SU-DHL-6 (cell line): ENCODE data around the gene AQP12B.

Experiments
- H2AFZ ChIP-seq: fragments of 200-600 bp; sonication (generic); 2 replicates; pipeline ENCODE4 v1.6.1; 2014; ENCODE audit warnings: low read depth, mild to moderate bottlenecking, moderate library complexity, mixed read lengths, antibody characterized with exemption, low read length; ENCODE audit not compliant: severe bottlenecking
- H3F3A ChIP-seq: fragments of 200-600 bp; shearing (Covaris generic); 2 replicates; pipeline ENCODE4 v1.6.0; 2016; ENCODE audit warnings: antibody characterized with exemption, mild to moderate bottlenecking; ENCODE audit not compliant: insufficient read depth
- H3K27ac ChIP-seq: fragments of 200-600 bp; sonication (generic); 2 replicates; pipeline ENCODE4 v1.5.1; 2016; ENCODE audit warnings: low read depth, mild to moderate bottlenecking, low read length, moderate library complexity, mixed read lengths
- H3K27me3 ChIP-seq: fragments of 200-600 bp; sonication (generic), shearing (Covaris generic); 2 replicates; pipeline ENCODE4 v1.6.0; 2014; ENCODE audit warnings: mild to moderate bottlenecking, low read length
- H3K36me3 ChIP-seq: fragments of 200-600 bp; sonication (generic); 2 replicates; pipeline ENCODE4 v1.6.1; 2014; ENCODE audit warnings: mild to moderate bottlenecking, low read length, mixed read lengths
- H3K4me2 ChIP-seq: fragments of 300-600, 200-600 bp; shearing (Covaris generic), sonication (generic); 2 replicates; pipeline ENCODE4 v1.6.0; 2014; ENCODE audit warnings: low read length, low read depth, mild to moderate bottlenecking; ENCODE audit not compliant: poor library complexity, severe bottlenecking
- H3K4me3 ChIP-seq: fragments of 200-600 bp; sonication (generic); 2 replicates; pipeline ENCODE4 v1.5.1; 2014; ENCODE audit warnings: antibody characterized with exemption, low read length, mild to moderate bottlenecking, mixed read lengths; ENCODE audit not compliant: insufficient read depth, poor library complexity, severe bottlenecking
- H3K79me2 ChIP-seq: fragments of 200-600 bp; sonication (generic); 2 replicates; pipeline ENCODE4 v1.6.1; 2014; ENCODE audit warnings: mild to moderate bottlenecking, low read length, moderate library complexity; ENCODE audit not compliant: insufficient read depth
- H3K9ac ChIP-seq: fragments of 200-600 bp; sonication (generic); 2 replicates; pipeline ENCODE4 v1.7.0; 2014; ENCODE audit warnings: mild to moderate bottlenecking, low read length
- H3K9me2 ChIP-seq: fragments of 200-600 bp; sonication (generic); replicated peaks from 2 replicates; pipeline ENCODE4 v1.6.1; 2014; ENCODE audit warnings: low read length; ENCODE audit not compliant: insufficient read depth
- H3K9me3 ChIP-seq: fragments of 200-600 bp; sonication (generic); 2 replicates; pipeline ENCODE4 v1.6.1; 2014; ENCODE audit warnings: low read length, mixed read lengths; ENCODE audit not compliant: insufficient read depth
- H4K20me1 ChIP-seq: fragments of 200-600 bp; sonication (generic); 2 replicates; pipeline ENCODE4 v1.6.1; 2014; ENCODE audit warnings: low read depth, mild to moderate bottlenecking, antibody characterized with exemption, low read length, moderate library complexity, mixed read lengths
- EZH2phosphoT487 ChIP-seq: fragments of 200-600 bp; sonication (generic), shearing (Covaris generic); conservative IDR thresholded peaks from 2 replicates; pipeline ENCODE4 v1.6.1; 2018; ENCODE audit warnings: mild to moderate bottlenecking, antibody characterized with exemption, low read length, moderate library complexity, mixed read lengths
- TF ChIP-seq, protein P1 (sequence below): fragments of 200-600 bp; sonication (generic); IDR thresholded peaks from one replicate; pipeline ENCODE4 v1.5.1; 2017; ENCODE audit warnings: antibody characterized with exemption, mild to moderate bottlenecking, low read length, moderate library complexity; ENCODE audit not compliant: insufficient read depth, poor library complexity, severe bottlenecking

Gene AQP12B

DNA sequence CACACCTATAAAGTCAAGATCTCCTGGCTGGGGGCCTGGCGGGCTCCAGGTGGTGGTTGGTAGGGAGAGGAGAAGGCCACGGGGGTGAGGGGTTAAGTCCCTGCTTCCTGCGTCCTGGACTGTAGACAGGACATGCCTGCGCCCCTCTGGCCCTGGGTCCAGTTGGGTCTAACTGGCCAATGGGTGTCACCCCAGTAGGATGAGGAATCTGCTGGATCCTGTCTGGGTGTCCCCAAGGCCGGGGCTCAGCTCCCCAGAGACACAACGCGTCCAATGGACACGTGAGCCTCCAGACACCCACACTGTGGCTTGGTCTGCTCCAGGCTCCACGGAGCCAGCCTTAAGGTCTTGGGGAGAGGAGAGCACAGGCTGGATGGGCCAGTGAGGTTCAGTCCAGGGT is 28.6 kb upstream of the AQP12B start:
- Histone ChIP-seq H4K20me1 (no peaks in the 10 kb centered on the region), H3F3A (no peaks in the 10 kb centered on the region), H3K36me3 (no peaks in the 10 kb centered on the region), H3K4me2 (no peak overlapping the region), H3K9me2 (no peaks in the 10 kb centered on the region), H2AFZ (no peak overlapping the region), H3K4me3 (no peak overlapping the region), H3K9me3 (no peaks in the 10 kb centered on the region), H3K79me2 (no peaks in the 10 kb centered on the region), H3K27me3 (no peaks in the 10 kb centered on the region), H3K9ac (no peak overlapping the region), H3K27ac (no peak overlapping the region)
- no peak for TF ChIP-seq EZH2phosphoT487
- TF ChIP-seq, protein P1, sequence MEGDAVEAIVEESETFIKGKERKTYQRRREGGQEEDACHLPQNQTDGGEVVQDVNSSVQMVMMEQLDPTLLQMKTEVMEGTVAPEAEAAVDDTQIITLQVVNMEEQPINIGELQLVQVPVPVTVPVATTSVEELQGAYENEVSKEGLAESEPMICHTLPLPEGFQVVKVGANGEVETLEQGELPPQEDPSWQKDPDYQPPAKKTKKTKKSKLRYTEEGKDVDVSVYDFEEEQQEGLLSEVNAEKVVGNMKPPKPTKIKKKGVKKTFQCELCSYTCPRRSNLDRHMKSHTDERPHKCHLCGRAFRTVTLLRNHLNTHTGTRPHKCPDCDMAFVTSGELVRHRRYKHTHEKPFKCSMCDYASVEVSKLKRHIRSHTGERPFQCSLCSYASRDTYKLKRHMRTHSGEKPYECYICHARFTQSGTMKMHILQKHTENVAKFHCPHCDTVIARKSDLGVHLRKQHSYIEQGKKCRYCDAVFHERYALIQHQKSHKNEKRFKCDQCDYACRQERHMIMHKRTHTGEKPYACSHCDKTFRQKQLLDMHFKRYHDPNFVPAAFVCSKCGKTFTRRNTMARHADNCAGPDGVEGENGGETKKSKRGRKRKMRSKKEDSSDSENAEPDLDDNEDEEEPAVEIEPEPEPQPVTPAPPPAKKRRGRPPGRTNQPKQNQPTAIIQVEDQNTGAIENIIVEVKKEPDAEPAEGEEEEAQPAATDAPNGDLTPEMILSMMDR: no peak

DNA sequence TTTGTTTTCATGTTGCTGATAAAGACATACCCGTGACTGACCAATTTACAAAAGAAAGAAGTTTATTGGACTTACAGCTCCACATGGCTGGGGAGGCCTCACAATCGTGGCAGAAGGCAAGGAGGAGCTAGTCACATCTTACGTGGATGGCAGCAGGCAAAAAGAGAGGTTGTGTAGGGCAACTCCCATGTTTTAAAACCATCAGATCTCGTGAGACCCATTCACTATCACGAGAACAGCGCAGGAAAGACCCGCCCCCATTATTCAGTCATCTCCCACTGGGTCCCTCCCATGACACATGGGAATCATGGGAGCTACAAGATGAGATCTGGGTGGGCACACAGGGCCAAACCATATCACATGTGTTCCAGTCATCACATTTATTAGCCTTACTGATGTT is 25.8 kb upstream of the AQP12B start:
- Histone ChIP-seq H3F3A (no peaks in the 10 kb centered on the region), H2AFZ (no peak overlapping the region), H4K20me1 (no peaks in the 10 kb centered on the region), H3K9me2 (no peaks in the 10 kb centered on the region), H3K27me3 (no peaks in the 10 kb centered on the region), H3K4me3 (no peak overlapping the region), H3K9ac (no peak overlapping the region), H3K27ac (no peak overlapping the region), H3K79me2 (no peaks in the 10 kb centered on the region), H3K36me3 (no peaks in the 10 kb centered on the region), H3K9me3 (no peaks in the 10 kb centered on the region), H3K4me2 (no peak overlapping the region)
- TF ChIP-seq EZH2phosphoT487: no peak
- TF ChIP-seq, protein P1: no peak

DNA sequence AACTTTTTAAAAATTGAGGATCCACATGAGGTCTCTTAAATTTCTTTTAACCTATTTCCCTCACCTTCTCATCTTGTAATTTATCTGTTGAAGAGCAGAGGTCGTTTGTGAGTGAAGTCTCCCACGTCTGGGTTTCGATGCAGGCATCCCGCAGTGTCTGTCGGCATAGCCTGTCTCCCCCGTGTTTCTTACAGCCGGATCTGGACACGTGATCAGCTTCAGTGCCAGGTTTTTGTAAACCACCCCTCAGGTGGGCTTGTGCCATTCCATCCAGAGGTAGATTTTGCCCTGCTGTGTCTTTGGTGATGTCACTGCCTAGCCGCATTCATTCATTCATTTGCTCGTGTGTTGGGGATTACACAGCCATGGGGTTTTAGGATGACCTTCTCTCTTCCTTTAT is 25.1 kb upstream of the AQP12B start:
- no peak overlapping the region for H3K4me3 ChIP-seq
- H3K79me2 ChIP-seq: no peaks in the 10 kb centered on the region
- TF ChIP-seq, protein P1: no peak
- no peak for TF ChIP-seq EZH2phosphoT487
- H2AFZ ChIP-seq: no peak overlapping the region
- no peaks in the 10 kb centered on the region for H3K27me3 ChIP-seq
- H3K9me3 ChIP-seq: no peaks in the 10 kb centered on the region
- no peaks in the 10 kb centered on the region for H3F3A ChIP-seq
- no peak overlapping the region for H3K27ac ChIP-seq
- no peaks in the 10 kb centered on the region for H3K36me3 ChIP-seq
- no peak overlapping the region for H3K4me2 ChIP-seq
- H4K20me1 ChIP-seq: no peaks in the 10 kb centered on the region
- no peaks in the 10 kb centered on the region for H3K9me2 ChIP-seq
- H3K9ac ChIP-seq: no peak overlapping the region
